Natural killer cell (primary cell): ENCODE measurements around the gene ZFP42. TPM values are rescaled to one million over a fixed set of nuclear protein-coding genes. Genes with fewer than 3 reads are reported as not detected.

Experiments used
- ATAC-seq, 3 donors: fragments of 150-1000 bp in 2 of 3; fragments of 200-7000 bp in 1 of 3; cut with Tn5 transposase; 1 replicate in 1 of 3; 2 replicates in 2 of 3; pipeline ENCODE4 v1.10.0; 2021; ENCODE audit warnings: mild to moderate bottlenecking in 2 of 3, moderate library complexity in 2 of 3
- DNase-seq, 2 donors: peaks; one replicate each; pipeline versions ENCODE4 v3.0.0 to v3.0.0-alpha.2; 2013 to 2021; ENCODE audit warnings: mixed read lengths in 1 of 2
- H3K27ac ChIP-seq: one replicate; pipeline ENCODE4 v1.5.1; 2013; ENCODE audit warnings: mild to moderate bottlenecking, low read length
- H3K27me3 ChIP-seq: one replicate; pipeline ENCODE4 v1.6.1; 2013; ENCODE audit warnings: low read length; ENCODE audit not compliant: control insufficient read depth, insufficient read depth
- H3K36me3 ChIP-seq: one replicate; pipeline ENCODE4 v1.6.1; 2013; ENCODE audit warnings: low read length; ENCODE audit not compliant: control insufficient read depth, insufficient read depth
- H3K4me1 ChIP-seq: one replicate; pipeline ENCODE4 v1.6.1; 2013; ENCODE audit warnings: low read length; ENCODE audit not compliant: control insufficient read depth, insufficient read depth
- H3K4me3 ChIP-seq: one replicate; pipeline ENCODE4 v1.5.1; 2013; ENCODE audit warnings: low read length
- H3K9me3 ChIP-seq: one replicate; pipeline ENCODE4 v1.6.1; 2013; ENCODE audit warnings: low read length; ENCODE audit not compliant: control insufficient read depth, insufficient read depth
- H3K27ac Mint-ChIP-seq, 2 donors: one replicate each; pipeline ENCODE4 v1.8.0; 2022; ENCODE audit warnings: mild to moderate bottlenecking in 2 of 2, mixed read lengths in 2 of 2, moderate library complexity in 1 of 2
- H3K27me3 Mint-ChIP-seq, 2 donors: one replicate each; pipeline ENCODE4 v1.8.0; 2022; ENCODE audit warnings: low read depth in 2 of 2, mixed read lengths in 2 of 2
- H3K36me3 Mint-ChIP-seq: one replicate; pipeline ENCODE4 v1.8.0; 2022; ENCODE audit warnings: mixed read lengths
- H3K4me1 Mint-ChIP-seq, 2 donors: one replicate each; pipeline ENCODE4 v1.8.0; 2022; ENCODE audit warnings: mixed read lengths in 2 of 2
- H3K4me3 Mint-ChIP-seq: one replicate; pipeline ENCODE4 v1.8.0; 2022; ENCODE audit warnings: mild to moderate bottlenecking, moderate library complexity, mixed read lengths
- H3K9me3 Mint-ChIP-seq, 2 donors: one replicate each; pipeline ENCODE4 v1.8.0; 2022; ENCODE audit warnings: mixed read lengths in 2 of 2
- CTCF ChIP-seq: fragments of 200-600 bp; IDR thresholded peaks from one replicate; pipeline ENCODE4 v1.8.0; 2022; ENCODE audit warnings: antibody characterized with exemption
- WGBS: methylation state at CpG from one replicate; pipeline ENCODE4 v1.1.7; 2013; ENCODE audit warnings: missing lambda C conversion rate; ENCODE audit not compliant: insufficient coverage; 5-methylcytosine and 5-hydroxymethylcytosine counted together
- intact Hi-C: fragments of 100-400 bp; cut with micrococcal nuclease; formaldehyde crosslinking; loops from one replicate; pipeline ENCODE4 v1.14.2; 2022
- total RNA-seq, 4 donors: library from RNA; stranded (reverse); fragments of 120-200 nt in 1 of 4; gene quantifications; one replicate each; pipeline versions ENCODE4 v1.2.3 to v1.2.4, GENCODE V29; 2013 to 2022

ZFP42 gene
- total RNA-seq, 3 donors from 2014 or later (not counting 1 experiment from before 2014, with no cell fraction given) = not detected

GRCh38 chr4:187962926-187963325, 32.6 kb upstream of the ZFP42 start:
- no peak overlapping the region for H3K4me3 ChIP-seq
- intact Hi-C loops = no loop called here
- no peaks in the 10 kb centered on the region for H3K27me3 ChIP-seq
- no peak overlapping the region for H3K27ac ChIP-seq
- DNase-seq (no peak), ATAC-seq (no peak)
- Mint-ChIP-seq H3K4me3 (no peak overlapping the region), H3K27me3 (no peaks in the 10 kb centered on the region), H3K36me3 (no peaks in the 10 kb centered on the region), H3K4me1 (no peaks in the 10 kb centered on the region), H3K27ac (no peak overlapping the region), H3K9me3 (peaks cover 6 to 14% of the 10 kb centered on the region in 2 donors)
- H3K9me3 ChIP-seq = peaks cover 2% of the 10 kb centered on the region
- 33% methylated on average over 2 of the region's 3 CpGs for WGBS
- TF ChIP-seq CTCF = no peak
- H3K36me3 ChIP-seq = no peaks in the 10 kb centered on the region
- no peaks in the 10 kb centered on the region for H3K4me1 ChIP-seq

GRCh38 chr4:187965726-187966125, 29.8 kb upstream of the ZFP42 start:
- ATAC-seq (no peak), DNase-seq (no peak)
- 94% methylated on average over 8 of the region's 8 CpGs for WGBS
- Mint-ChIP-seq H3K9me3 (peaks cover 5 to 7% of the 10 kb centered on the region in 2 donors), H3K27ac (no peak overlapping the region), H3K36me3 (no peaks in the 10 kb centered on the region), H3K27me3 (no peaks in the 10 kb centered on the region), H3K4me1 (no peaks in the 10 kb centered on the region), H3K4me3 (no peak overlapping the region)
- intact Hi-C loops = no loop called here
- H3K4me3 ChIP-seq = no peak overlapping the region
- no peaks in the 10 kb centered on the region for H3K36me3 ChIP-seq
- no peak for TF ChIP-seq CTCF
- no peaks in the 10 kb centered on the region for H3K27me3 ChIP-seq
- no peak overlapping the region for H3K27ac ChIP-seq
- no peaks in the 10 kb centered on the region for H3K4me1 ChIP-seq
- peaks cover 2% of the 10 kb centered on the region for H3K9me3 ChIP-seq

- DNase-seq (no peak), ATAC-seq (no peak)
- intact Hi-C loops = no loop called here
- H3K27ac ChIP-seq = no peak overlapping the region
- H3K36me3 ChIP-seq = no peaks in the 10 kb centered on the region
- peaks cover 6% of the 10 kb centered on the region for H3K9me3 ChIP-seq
- H3K27me3 ChIP-seq = no peaks in the 10 kb centered on the region
- peaks cover 3 to 12% of the 10 kb centered on the region in 2 donors for H3K9me3 Mint-ChIP-seq
- no peak overlapping the region for H3K4me3 Mint-ChIP-seq
- no peak overlapping the region for H3K4me3 ChIP-seq
- no peaks in the 10 kb centered on the region for H3K27me3 Mint-ChIP-seq
- no peaks in the 10 kb centered on the region for H3K36me3 Mint-ChIP-seq
- TF ChIP-seq CTCF = no peak
- WGBS = 91% methylated on average over 5 of the region's 5 CpGs
- no peaks in the 10 kb centered on the region for H3K4me1 ChIP-seq
- no peaks in the 10 kb centered on the region for H3K4me1 Mint-ChIP-seq
- no peak overlapping the region for H3K27ac Mint-ChIP-seq
Observed at GRCh38 chr4:187972135-187972534, 23.4 kb upstream of the ZFP42 start.

- DNase-seq (no peak), ATAC-seq (no peak)
- TF ChIP-seq CTCF = no peak
- Histone ChIP-seq H3K27me3 (no peaks in the 10 kb centered on the region), H3K4me3 (no peak overlapping the region), H3K27ac (no peak overlapping the region), H3K9me3 (peaks cover 15% of the 10 kb centered on the region), H3K36me3 (no peaks in the 10 kb centered on the region), H3K4me1 (no peaks in the 10 kb centered on the region)
- H3K27ac Mint-ChIP-seq = no peak overlapping the region
- no peaks in the 10 kb centered on the region for H3K4me1 Mint-ChIP-seq
- WGBS = 100% methylated on average over 2 of the region's 2 CpGs
- peaks cover 22% of the 10 kb centered on the region for H3K36me3 Mint-ChIP-seq
- intact Hi-C loops = no loop called here
- no peaks in the 10 kb centered on the region for H3K27me3 Mint-ChIP-seq
- no peak overlapping the region for H3K4me3 Mint-ChIP-seq
- peaks cover 28 to 38% of the 10 kb centered on the region in 2 donors for H3K9me3 Mint-ChIP-seq
Observed at GRCh38 chr4:187983746-187984145, 11.8 kb upstream of the ZFP42 start.
